ENCODE measurements around the gene RHOV. TPM values are rescaled to one million over a fixed set of nuclear protein-coding genes. Genes with fewer than 3 reads are reported as not detected.
A peak's percentile ranks its signal among the peaks of the same experiment; 100 is the strongest.

The RHOV gene
- total RNA-seq, 1 experiment from 2014 or later = 1.4 TPM

DNA sequence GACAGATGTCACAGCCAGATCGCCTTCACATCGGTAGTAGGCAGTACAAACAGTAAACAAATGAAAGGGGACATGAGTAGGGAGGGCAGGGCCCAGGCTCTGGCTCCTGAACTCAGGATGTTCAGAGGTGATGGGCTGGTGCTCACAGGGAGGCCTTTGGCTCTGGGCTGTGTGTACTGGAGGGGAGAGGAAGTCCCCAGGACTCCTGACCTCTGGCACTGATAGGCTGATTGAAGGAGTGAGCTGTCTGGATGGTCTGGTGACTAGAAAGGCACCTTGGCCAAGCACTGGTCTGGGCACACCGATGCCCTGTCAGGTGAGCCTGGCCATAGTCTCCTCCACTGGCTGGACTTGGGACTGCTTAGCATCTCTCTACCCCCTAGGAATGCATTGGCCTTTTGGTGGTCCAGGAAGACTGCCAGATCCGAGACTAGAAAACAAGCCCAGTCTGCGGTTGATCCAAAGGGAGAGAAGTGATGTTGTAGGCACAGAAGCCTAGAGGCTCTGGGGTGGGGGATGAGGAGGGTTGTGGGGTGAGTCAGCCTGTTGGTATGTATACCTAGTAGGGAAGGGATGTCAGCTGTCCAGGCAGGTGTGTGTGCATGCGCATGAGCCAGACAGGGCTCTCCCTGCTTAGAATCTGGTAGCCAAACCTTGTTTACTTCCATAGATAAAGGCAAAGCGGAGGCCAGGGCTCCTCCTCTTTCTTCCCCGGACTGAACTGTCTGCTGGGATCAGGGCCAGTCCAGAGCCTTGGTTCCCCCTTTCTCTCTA, 28.3 kb downstream of the RHOV start:
- no peaks in the 10 kb centered on the region; the same call in 1 of the 2 replicates for H3K36me3 ChIP-seq (ENCODE audit: low read depth)
- peaks cover 23% of the 10 kb centered on the region for H3F3A ChIP-seq (ENCODE audit: insufficient read depth, low read depth)
- peak overlapping the region; percentile 93 for H3K27ac ChIP-seq
- ChIA-PET CTCF (interaction anchor here (0.6 to 1.7 kb wide), 4 partner anchors 11 to 166 kb away, joined by 3 to 7 read pairs (median 4); no protein-coding TSS in a partner anchor), POLR2A (ENCODE audit: unreplicated experiment) (no interaction called here)
- peak overlapping the region; percentile 100 for H3K4me2 ChIP-seq
- peak overlapping the region; percentile 71 for H3K4me3 ChIP-seq
- BruUV-seq (replicated peaks) = no TSS peak
- DNase-seq = peak; percentile 85 to 90
- no peaks in the 10 kb centered on the region for H3K27me3 ChIP-seq (ENCODE audit: insufficient read depth, low read depth)
- no peaks in the 10 kb centered on the region for H3K9me2 ChIP-seq (ENCODE audit: insufficient read depth)
- 0 out of 2 replicates have a peak, but pooled peaks cover 5% of the 10 kb centered on the region for H4K20me1 ChIP-seq (ENCODE audit: insufficient read depth)
- TF ChIP-seq EZH2 (IDR thresholded peaks at IDR 0.05; ENCODE audit: low read depth) = no peak
- TF ChIP-seq, protein P1, sequence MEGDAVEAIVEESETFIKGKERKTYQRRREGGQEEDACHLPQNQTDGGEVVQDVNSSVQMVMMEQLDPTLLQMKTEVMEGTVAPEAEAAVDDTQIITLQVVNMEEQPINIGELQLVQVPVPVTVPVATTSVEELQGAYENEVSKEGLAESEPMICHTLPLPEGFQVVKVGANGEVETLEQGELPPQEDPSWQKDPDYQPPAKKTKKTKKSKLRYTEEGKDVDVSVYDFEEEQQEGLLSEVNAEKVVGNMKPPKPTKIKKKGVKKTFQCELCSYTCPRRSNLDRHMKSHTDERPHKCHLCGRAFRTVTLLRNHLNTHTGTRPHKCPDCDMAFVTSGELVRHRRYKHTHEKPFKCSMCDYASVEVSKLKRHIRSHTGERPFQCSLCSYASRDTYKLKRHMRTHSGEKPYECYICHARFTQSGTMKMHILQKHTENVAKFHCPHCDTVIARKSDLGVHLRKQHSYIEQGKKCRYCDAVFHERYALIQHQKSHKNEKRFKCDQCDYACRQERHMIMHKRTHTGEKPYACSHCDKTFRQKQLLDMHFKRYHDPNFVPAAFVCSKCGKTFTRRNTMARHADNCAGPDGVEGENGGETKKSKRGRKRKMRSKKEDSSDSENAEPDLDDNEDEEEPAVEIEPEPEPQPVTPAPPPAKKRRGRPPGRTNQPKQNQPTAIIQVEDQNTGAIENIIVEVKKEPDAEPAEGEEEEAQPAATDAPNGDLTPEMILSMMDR (conservative IDR thresholded peaks at IDR 0.05) = no peak
- intact Hi-C loops (cut with micrococcal nuclease; ENCODE audit: unreplicated experiment) = loop anchor here (1.0 kb wide), 2 partner anchors 19 to 58 kb away; no protein-coding TSS in a partner anchor
- peaks cover 75% of the 10 kb centered on the region for H3K79me2 ChIP-seq (ENCODE audit: low read depth)
- H3K9me3 ChIP-seq (ENCODE audit: insufficient read depth, low read depth) = no peaks in the 10 kb centered on the region
- peaks cover 31% of the 10 kb centered on the region for H3K4me1 ChIP-seq (replicated peaks; ENCODE audit: insufficient read depth)
- no peak overlapping the region for H2AFZ ChIP-seq

DNA sequence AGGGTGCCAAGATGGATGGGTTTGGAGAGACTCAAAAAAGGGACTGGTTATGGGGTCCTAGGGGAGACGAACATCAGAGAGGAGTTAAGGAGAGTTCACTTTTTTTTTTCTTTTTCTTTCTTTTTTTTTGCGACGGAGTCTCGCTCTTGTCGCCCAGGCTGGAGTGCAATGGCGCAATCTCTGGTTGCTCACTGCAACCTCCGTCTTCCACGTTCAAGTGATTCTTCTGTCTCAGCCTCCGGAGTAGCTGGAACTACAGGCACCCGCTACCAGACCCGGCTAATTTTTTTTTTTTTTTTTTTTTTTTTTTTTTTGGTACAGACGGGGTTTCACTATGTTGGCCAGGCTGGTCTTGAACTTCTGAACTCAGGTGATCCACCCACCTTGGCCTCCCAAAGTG, 29.0 kb downstream of the RHOV start:
- Histone ChIP-seq H3K79me2 (ENCODE audit: low read depth) (peaks cover 68% of the 10 kb centered on the region), H3F3A (ENCODE audit: insufficient read depth, low read depth) (peaks cover 23% of the 10 kb centered on the region), H3K9me2 (ENCODE audit: insufficient read depth) (no peaks in the 10 kb centered on the region), H3K9me3 (ENCODE audit: insufficient read depth, low read depth) (no peaks in the 10 kb centered on the region), H3K36me3 (ENCODE audit: low read depth) (no peaks in the 10 kb centered on the region; the same call in 1 of the 2 replicates), H3K4me1 (replicated peaks; ENCODE audit: insufficient read depth) (peaks cover 31% of the 10 kb centered on the region), H2AFZ (no peak overlapping the region), H3K4me3 (peak overlapping the region; percentile 71), H3K4me2 (peak overlapping the region; percentile 100), H4K20me1 (ENCODE audit: insufficient read depth) (0 out of 2 replicates have a peak, but pooled peaks cover 5% of the 10 kb centered on the region), H3K27ac (peak overlapping the region; percentile 93), H3K27me3 (ENCODE audit: insufficient read depth, low read depth) (no peaks in the 10 kb centered on the region)
- ChIA-PET CTCF (interaction anchor here (1.0 kb wide), 1 partner anchor 17 kb away, joined by 3 read pairs; the partner anchor contains the start of gene PPP1R14D), POLR2A (ENCODE audit: unreplicated experiment) (no interaction called here)
- TF ChIP-seq EZH2 (IDR thresholded peaks at IDR 0.05; ENCODE audit: low read depth) = no peak
- TF ChIP-seq, protein P1 (conservative IDR thresholded peaks at IDR 0.05) = no peak
- intact Hi-C loops (cut with micrococcal nuclease; ENCODE audit: unreplicated experiment) = no loop called here
- BruUV-seq (replicated peaks) = no TSS peak
- DNase-seq = no peak

DNA sequence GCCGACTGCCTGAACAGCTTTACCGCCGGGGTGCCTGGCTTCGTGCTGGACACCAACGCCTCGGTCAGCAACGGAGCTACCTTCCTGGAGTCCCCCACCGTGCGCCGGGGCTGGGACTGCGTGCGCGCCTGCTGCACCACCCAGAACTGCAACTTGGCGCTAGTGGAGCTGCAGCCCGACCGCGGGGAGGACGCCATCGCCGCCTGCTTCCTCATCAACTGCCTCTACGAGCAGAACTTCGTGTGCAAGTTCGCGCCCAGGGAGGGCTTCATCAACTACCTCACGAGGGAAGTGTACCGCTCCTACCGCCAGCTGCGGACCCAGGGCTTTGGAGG, 29.4 kb downstream of the RHOV start:
- H3K36me3 ChIP-seq (ENCODE audit: low read depth) = no peaks in the 10 kb centered on the region; the same call in 1 of the 2 replicates
- H3K9me2 ChIP-seq (ENCODE audit: insufficient read depth) = no peaks in the 10 kb centered on the region
- CTCF ChIA-PET = interaction anchor here (1.0 kb wide), 2 partner anchors 13 to 16 kb away, joined by 3 to 4 read pairs; partner anchors contain the start of gene PPP1R14D
- peaks cover 31% of the 10 kb centered on the region for H3K4me1 ChIP-seq (replicated peaks; ENCODE audit: insufficient read depth)
- 0 out of 2 replicates have a peak, but pooled peaks cover 5% of the 10 kb centered on the region for H4K20me1 ChIP-seq (ENCODE audit: insufficient read depth)
- H3K27ac ChIP-seq = peak overlapping the region; percentile 93
- DNase-seq = no peak
- no peaks in the 10 kb centered on the region for H3K27me3 ChIP-seq (ENCODE audit: insufficient read depth, low read depth)
- H3K4me2 ChIP-seq = peak overlapping the region; percentile 100
- POLR2A ChIA-PET (ENCODE audit: unreplicated experiment) = no interaction called here
- intact Hi-C loops (cut with micrococcal nuclease; ENCODE audit: unreplicated experiment) = loop anchor here (1.0 kb wide), 1 partner anchor 75 kb away; the partner anchor contains the start of gene C15orf62
- TF ChIP-seq, protein P1 (conservative IDR thresholded peaks at IDR 0.05) = no peak
- TF ChIP-seq EZH2 (IDR thresholded peaks at IDR 0.05; ENCODE audit: low read depth) = no peak
- BruUV-seq (replicated peaks) = TSS peak; percentile 25
- no peaks in the 10 kb centered on the region for H3K9me3 ChIP-seq (ENCODE audit: insufficient read depth, low read depth)
- H2AFZ ChIP-seq = no peak overlapping the region; the same call in 1 of the 2 replicates
- peaks cover 65% of the 10 kb centered on the region for H3K79me2 ChIP-seq (ENCODE audit: low read depth)
- H3K4me3 ChIP-seq = peak overlapping the region; percentile 71
- H3F3A ChIP-seq (ENCODE audit: insufficient read depth, low read depth) = peaks cover 23% of the 10 kb centered on the region

Data from PC-9 (cell line).